HG03432 (cell line): ENCODE measurements around the gene FETUB.

ENCODE experiments used
- ATAC-seq: cut with Tn5 transposase; IDR thresholded peaks from one replicate; pipeline ENCODE4 v1.9.1; 2021; ENCODE audit warnings: mild to moderate bottlenecking, moderate library complexity; ENCODE audit not compliant: unreplicated experiment

The FETUB gene, protein sequence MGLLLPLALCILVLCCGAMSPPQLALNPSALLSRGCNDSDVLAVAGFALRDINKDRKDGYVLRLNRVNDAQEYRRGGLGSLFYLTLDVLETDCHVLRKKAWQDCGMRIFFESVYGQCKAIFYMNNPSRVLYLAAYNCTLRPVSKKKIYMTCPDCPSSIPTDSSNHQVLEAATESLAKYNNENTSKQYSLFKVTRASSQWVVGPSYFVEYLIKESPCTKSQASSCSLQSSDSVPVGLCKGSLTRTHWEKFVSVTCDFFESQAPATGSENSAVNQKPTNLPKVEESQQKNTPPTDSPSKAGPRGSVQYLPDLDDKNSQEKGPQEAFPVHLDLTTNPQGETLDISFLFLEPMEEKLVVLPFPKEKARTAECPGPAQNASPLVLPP

DNA sequence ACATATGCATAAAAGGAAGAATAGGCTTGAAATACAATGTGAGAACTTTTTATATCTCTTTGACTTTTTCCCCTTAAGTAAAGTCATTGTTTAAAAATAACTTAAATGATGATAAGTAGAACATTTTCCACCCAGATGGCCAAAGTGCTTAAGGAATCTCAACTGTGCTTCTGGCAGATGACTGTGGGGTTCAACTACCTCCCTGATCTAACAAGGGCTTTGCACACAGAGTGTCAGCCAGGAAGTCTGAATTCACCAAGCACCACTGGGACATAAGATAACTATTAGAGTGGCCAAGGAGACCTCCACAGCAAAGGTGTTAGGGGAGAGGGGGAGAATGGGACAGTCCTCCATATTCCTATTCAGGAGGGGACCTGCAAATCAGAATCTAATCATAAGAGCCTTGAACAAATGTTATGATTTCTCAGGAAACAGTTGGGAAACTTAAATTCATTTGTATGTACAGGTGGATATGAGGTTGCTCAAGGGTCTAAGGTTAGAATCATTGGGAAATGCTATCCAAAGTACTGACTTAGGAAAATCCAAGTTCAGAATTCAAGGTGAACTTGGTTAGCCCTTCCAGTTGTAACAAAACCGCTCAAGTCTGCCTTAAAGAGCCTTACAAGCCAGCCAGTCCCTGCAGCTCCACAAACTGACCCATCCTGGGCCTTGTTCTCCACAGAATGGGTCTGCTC is at the start of gene FETUB:
Gene FETUB, plus strand, starts transcription at position 622 of the 695 bp plus-strand sequence. Its CDS starts 62 bp downstream, at position 684.
- no peak for ATAC-seq

DNA sequence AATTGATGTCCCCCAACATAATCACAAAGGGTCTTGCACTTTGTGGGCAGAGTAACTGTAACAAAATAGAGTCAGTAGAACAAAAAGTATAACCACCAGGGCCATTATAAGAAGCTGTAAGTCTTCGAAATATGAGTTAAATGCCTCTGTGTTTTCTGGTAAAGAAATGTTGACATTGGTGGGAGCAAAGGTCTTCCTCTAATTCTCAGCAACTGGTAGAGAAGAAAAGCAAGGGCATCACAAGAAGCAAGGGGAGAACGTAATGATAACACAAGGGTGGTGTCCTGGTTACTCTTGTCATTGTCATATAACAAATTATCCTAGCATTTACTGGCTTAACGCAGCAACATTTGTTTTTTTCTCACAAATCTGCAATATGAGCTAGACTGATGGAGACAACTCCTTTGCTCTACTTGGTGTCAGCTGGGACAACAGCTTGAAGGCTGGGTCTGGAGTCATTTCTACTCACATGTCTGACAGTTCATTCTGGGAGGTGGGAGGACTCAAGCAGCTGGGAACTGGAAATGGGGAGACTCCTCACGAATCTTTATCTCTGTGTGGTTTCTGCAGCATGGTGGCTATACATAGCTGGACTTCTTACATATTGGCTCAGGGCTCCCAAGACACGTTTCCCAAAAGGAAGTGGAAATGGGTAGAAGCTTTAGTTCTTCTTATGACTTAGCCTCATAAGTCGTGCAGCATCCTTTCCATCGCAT is 49.5 kb upstream of the FETUB start:
- no peak for ATAC-seq

DNA sequence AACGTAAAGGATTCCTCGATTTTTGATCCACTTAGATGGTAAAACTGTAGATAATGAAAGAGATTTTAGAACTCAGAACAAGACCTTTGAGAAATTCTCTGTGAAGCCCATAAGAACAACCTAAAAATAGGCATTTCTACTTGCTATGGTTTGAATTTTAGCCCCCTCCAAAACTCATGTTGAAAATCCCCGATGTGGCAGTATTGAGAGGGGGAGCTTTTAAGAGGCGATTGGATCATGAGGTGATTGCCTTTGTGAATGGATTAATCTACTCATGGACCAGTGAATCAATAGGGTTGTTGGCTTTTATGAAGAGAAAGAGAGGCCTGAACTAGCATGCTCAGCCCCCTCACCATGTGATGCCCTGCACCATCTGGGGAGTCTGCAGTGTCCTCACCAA is 47.5 kb upstream of the FETUB start:
- ATAC-seq, result no peak

DNA sequence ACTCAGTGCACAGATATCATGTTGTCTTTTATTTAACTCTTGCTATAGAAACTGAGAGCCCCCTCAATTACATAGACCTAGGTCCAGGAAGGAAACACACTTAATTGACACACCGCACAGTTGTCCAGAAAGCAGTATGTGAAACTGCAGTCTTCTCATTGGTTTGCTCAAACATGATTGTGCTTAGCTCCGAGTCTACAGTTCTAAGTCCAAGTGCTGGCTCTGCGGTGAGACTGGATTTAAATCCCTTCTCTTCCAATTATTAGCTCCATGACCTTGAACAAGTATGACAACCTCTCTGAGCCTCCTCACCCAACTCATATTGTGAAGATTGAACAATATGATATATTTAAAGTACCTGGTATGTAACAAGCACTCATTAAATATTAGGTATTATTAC is 46.3 kb upstream of the FETUB start:
- no peak for ATAC-seq

DNA sequence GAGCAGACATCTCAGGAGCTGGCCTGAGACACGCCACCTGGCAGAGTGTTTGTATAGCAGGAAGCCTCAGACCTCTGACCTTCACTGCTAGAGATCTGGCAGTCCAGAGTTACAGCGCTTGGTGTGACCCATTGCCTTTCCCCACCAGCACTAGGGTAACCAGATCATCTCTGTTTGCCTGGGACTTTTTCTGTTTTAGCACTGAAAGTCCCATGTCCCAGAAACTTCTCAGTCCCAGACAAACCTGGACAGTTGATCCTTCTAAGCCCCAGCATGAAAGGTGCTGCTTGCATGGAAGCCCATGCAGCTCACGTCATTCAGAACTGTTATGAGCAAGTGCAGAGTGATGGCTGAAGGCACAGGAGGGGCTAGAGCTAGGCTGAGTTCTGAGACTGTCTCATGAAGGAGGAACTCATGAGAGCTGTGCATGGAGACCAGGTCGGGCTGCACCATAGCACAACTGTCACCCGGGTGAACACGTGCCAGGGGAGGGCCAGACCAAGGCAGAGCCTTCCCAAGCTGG is 45.5 kb upstream of the FETUB start:
- no peak for ATAC-seq

DNA sequence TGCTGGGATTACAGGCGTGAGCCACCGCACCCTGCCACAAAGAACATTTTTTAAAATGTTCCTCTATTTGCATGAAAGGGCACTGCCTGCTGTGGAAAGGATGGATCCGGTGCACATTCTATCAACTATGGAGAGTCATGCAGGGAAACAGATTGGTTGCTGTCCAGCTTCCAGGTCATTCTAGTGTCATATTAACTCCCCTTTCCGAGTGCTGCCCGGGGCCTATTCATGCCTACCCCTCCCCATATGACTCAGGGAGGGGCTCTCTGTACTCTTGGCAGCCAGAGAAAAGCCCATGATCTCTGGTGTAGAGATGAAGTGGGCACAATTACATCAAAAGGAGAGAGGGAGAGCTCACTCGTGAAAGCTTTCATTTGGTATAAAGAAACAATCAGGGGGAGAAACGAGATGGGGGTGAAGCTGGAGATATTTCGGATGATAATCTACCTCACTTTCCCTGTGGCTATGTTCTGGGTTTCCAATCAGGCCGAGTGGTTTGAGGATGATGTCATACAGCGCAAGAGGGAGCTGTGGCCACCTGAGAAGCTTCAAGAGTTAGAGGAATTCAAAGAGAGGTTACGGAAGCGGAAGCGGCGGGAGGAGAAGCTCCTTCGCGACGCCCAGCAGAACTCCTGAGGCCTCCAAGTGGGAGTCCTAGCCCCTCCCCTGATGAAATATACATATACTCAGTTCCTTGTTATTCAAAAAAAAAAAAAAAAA is 43.5 kb upstream of the FETUB start:
- ATAC-seq, result no peak

DNA sequence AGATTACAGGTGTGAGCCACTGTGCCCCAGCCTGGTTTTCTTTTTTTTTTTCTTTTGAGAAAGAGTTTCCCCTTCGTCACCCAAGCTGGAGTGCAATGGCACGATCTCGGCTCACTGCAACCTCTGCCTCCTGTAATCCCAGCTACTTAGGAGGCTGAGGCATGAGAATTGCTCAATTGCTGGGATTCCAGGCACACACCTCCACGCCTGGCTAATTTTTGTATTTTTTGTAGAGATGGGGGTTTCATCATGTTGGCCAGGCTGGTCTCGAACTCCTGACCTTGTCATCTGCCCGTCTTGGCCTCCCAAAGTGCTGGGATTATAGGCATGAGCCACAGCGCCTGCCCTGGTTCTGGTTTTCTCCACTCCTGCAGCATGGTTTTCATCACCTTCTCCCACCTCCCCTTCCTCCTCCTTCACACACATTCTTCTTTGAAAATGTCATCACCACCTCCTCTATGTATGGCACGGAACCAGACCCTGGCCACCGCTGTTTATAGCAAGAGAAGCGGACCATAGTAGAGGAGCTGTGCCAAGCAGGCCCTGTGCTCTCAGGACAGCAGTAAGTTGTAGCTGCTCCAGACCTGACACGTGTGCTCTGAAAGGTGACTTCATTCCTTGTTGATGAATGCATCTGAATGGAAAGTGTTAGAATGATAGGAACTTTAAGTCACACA is 42.0 kb upstream of the FETUB start:
- ATAC-seq, result no peak

DNA sequence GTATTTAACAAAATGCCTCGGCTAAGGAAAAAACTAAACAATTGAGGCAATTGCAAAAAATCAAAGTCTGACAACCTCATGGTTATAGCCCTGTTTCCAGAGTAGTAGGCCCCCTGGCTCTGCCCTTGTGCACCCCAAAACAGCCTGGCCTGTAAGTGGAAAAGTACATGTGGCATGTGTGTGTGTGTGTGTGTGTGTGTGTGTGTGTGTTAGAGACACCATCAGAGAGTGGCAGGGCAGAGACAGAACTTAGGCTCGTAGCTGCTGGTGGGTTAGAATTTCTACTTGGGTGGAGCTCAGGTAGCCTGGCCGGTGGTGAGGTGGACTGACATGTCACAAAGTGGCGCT is 41.4 kb upstream of the FETUB start:
- no peak for ATAC-seq

DNA sequence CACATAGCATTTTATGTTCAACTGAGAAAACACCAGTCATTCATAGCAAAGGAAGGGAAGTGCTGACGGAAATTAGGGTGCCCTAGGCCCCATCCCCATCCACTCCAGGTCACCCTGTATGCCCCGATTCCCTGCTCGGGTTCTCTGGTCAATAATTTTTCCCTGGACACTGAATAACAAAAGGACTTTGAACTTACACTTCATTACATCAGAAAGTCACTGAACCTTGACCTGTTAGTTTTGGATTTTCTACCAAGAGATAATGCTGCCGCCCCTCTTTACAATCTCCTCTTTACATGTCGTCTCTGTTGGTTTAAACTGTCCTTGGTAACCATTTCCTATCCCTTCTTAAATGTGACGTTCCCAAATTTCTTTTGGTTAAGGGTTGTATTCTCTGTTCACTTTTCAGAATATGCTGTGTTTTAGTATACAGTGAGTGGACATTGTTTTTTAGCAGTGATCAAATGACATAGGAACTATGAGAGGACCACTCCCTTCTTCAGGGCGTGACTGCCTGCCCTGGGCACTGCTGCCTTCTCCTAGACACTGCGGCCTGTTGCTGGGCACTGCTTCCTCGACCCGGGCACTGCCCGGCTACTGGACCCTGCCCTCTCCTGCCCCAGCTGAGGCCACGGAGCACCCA is 40.9 kb upstream of the FETUB start:
- ATAC-seq, result no peak

DNA sequence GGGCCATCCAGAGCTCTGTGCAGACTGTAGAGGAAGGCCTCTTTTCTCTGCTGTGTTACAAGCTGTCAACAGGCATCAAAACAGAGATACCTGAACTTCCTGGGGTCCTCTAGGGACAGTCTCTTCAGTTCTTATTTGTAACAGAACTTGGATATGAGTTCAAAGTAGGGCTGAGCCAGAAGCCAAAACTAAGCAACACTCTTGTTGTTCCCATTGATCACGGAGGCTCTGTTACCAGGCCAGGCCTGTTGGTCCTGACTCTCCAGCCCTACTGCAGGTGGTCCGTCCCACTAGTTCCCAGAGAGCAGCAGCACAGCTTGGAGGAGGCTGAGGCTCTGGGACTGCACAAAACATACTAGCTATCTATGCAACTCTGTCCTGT is 40.4 kb upstream of the FETUB start:
- no peak for ATAC-seq

DNA sequence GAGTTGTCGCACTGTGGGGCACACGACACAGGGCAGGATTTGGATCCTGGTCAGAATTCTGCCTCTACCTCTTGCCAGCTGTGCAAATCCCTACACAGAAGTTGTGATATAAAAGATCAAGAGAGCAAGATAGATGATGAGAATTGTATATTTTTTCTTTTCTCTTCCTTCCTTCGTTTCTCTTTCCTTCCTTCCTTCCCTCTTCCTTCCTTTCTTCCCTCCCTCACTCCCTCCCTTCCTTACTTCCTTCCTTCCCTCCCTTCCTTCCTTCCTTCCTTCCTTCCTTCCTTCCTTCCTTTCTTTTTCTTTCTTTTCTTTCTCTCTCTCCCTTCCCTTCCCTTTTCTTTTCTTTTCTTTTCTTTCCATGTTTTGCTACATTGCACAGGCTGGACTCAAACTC is 39.3 kb upstream of the FETUB start:
- ATAC-seq, result no peak

DNA sequence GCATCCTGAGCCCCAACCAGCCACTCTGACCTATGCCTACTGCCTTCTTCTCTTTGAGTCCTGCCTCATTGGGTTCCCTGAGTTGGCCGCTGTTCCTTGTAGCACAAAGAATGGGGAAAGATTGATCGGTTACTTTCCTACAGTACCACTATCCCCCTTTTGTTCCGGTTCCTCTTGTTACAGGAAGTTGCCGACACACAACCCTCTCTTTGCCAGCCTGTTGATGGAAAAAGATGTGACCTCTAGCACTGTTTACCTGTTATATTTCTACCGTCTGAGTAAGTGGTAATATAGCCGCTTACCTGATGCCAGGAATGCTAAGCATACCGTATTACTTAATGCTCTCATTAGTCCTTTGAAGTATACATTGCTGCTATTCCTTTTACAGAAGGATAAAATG is 37.0 kb upstream of the FETUB start:
- no peak for ATAC-seq

DNA sequence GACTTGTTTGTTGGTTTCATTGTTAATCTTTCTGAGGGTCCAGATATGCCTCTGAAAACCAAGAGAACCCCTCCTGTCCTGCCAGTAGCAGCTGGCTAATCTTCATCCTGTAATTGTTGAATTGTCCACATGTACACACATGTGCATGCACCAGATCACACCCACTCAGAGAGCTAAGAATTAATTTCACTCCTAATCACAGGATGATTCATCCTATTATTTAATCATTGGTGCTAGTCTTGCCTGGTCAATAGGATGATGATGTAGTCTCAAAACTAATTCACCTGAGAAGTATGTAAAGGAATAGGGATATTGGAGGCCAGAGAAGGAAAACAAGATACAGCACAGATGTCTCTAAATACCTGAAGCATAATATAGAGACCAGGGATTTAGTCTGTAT is 35.1 kb upstream of the FETUB start:
- ATAC-seq, result no peak

DNA sequence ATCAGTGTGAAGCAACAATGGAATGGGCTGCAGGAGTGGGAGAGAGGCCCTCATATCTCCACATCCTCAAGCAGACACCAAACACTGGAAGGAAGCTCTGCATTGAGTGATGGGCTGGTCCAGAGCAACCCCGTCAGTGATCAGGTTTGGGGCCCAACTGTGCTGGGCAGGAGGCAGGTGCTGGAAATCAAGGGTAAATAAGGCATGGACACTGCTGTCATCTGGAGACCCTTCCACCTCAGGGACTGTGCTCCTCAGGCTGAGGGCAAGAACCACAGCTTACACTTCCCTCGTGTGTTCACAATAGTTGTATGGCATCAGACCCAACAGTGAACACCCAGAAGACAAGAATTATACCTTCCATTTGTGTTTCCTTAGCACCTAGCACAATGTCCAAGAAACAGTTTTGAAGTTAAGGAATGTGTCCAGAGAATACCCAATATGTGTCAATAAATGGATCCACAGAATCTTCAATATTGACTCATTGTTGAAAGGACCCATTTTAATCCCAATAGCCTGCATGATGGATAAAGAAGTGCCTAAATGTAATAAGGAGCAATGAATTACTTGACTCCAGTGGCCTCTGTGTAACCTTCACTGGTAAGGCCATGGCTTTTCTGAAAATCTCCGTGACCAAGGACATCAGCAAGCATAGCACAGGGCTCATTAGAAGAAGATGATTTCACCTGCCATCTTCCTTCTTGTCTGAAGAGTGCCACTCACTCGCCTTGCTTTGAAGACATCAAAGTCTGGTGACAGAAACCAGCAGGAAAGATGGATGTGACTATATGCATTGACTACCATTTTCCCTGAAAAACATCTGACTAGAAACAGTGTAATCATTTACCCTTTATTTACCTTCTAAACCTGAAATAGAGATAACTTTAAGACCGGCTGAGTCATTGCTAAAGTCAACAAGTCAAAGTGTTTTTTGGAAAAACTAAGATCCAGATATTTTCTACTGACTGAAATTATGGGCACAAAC is 34.3 kb upstream of the FETUB start:
- ATAC-seq, result no peak

DNA sequence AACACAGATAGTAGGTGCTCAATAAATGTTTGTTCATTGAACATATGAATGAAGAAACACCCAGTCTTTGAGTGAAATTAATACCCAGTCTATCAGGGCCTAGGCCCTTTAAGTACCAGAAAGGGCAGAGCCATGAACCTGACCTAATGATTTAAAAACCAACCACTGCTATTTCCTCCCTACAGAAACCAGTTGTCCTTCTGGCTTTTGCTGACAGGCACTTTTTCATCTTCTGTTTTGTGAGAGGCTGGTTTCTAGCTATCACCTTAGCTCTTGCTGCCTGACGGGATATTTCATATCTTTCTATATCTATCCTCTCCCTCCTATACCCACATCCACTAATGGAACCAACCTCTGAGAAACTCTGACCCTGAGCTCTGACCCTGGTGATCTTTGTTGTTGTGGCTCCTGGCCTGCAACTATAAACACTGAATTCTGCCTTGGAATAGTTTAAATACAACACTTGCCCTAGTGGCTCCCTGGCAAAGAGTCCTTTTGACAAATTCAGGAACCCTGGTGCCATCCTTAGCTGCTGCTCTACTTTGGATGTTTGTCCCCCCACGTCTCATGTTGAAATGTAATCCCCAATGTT is 31.5 kb upstream of the FETUB start:
- no peak for ATAC-seq

DNA sequence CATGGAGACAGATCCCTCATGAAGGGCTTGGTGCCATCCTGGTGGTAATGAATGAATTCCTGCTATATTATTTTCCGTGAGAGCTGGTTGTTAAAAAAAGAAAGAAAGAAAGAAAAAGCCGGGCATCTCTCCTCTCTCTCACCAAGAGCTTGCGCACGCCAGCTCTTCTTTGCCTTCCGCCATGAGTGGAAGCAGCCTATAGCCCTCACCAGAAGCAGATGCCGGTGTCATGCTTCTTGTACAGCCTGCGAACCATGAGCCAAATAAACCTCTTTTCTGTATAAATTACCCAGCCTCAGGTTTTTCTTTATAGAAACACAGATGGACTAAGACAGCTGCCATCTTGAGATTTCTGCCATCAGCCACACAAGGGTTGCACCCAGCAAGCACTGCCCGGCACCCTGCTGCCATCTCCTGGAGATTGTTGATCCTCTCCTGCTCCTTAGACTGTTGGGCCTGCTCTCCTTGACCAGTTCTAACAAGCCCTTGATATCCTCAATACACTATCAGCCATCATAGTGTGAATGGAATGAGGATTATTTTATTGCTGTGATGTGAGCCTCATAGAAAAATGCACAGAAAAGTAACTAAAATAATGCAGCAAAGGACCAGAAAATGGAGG is 30.8 kb upstream of the FETUB start:
- no peak for ATAC-seq

DNA sequence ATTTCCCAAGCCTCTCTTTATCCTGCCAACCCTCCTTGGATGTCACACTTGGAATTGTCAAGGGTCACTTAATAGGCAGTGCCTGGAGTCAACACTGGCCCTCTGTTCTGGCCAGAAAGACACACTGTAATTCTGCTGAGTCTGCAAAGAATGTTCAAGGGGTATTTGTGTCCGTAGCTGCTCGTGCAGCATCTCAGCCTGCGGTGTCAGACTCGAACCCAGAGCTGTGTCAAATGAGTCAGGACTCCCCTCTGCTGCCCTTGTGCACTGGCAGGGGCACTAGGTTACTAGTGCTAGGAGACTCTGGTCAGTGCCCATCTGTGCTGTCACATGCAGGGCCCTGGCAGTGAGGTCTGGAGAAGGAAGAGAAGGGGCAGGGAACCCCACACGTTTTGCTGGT is 28.1 kb upstream of the FETUB start:
- no peak for ATAC-seq
